PFSK-1 (cell line): ENCODE data around the gene PFDN1.

Experiments
- FOXP2 ChIP-seq: optimal IDR thresholded peaks from 2 replicates; pipeline ENCODE3; 2011; ENCODE audit warnings: borderline replicate concordance, control low read depth, inconsistent platforms; ENCODE audit not compliant: insufficient read depth; ENCODE audit errors: extremely low read length, extremely low read depth
- POLR2AphosphoS5 ChIP-seq: IDR thresholded peaks from 2 replicates; pipeline ENCODE4 v1.6.1; 2012; ENCODE audit warnings: low read depth, mild to moderate bottlenecking, control low read depth, low read length, moderate library complexity
- REST ChIP-seq, 2 experiments: IDR thresholded peaks; 2 replicates each; pipeline versions ENCODE4 v1.6.1 to v1.8.0; 2011 to 2012; ENCODE audit warnings: low read depth in 2 of 2, low read length in 2 of 2, control low read depth in 1 of 2, inconsistent platforms in 1 of 2, mild to moderate bottlenecking in 1 of 2, moderate library complexity in 1 of 2; ENCODE audit not compliant: insufficient read depth in 1 of 2
- SIN3A ChIP-seq: IDR thresholded peaks from 2 replicates; pipeline ENCODE4 v1.6.1; 2012; ENCODE audit warnings: mild to moderate bottlenecking, low read length, moderate library complexity, borderline replicate concordance; ENCODE audit not compliant: insufficient read depth
- TAF1 ChIP-seq: IDR thresholded peaks from 2 replicates; pipeline ENCODE4 v1.6.1; 2012; ENCODE audit warnings: low read length, control low read depth, borderline replicate concordance; ENCODE audit not compliant: insufficient read depth

PFDN1 gene

GRCh38 chr5:140236891-140237598 is 65.9 kb downstream of the PFDN1 start:
- TF ChIP-seq POLR2AphosphoS5 (no peak), FOXP2 (no peak), TAF1 (no peak), SIN3A (no peak)

GRCh38 chr5:140235791-140236551 is 66.9 kb downstream of the PFDN1 start:
- TF ChIP-seq TAF1 (no peak), REST (IDR thresholded peaks at IDR 0.05; ENCODE audit: insufficient read depth in 1 of 2, low read depth in 2 of 2, low read length in 2 of 2) (no peak), FOXP2 (no peak), POLR2AphosphoS5 (no peak), SIN3A (no peak)

- no peak for TF ChIP-seq SIN3A
- no peak for TF ChIP-seq TAF1
- no peak for TF ChIP-seq POLR2AphosphoS5
- no peak for TF ChIP-seq REST (IDR thresholded peaks at IDR 0.05; ENCODE audit: insufficient read depth in 1 of 2, low read depth in 2 of 2, low read length in 2 of 2)
- TF ChIP-seq FOXP2, result no peak
Observed at GRCh38 chr5:140234377-140234989, 68.4 kb downstream of the PFDN1 start.

GRCh38 chr5:140232731-140233130 is 70.2 kb downstream of the PFDN1 start:
- TF ChIP-seq POLR2AphosphoS5, result no peak
- no peak for TF ChIP-seq REST (IDR thresholded peaks at IDR 0.05; ENCODE audit: insufficient read depth in 1 of 2, low read depth in 2 of 2, low read length in 2 of 2)
- no peak for TF ChIP-seq FOXP2
- TF ChIP-seq TAF1, result no peak
- no peak for TF ChIP-seq SIN3A

- TF ChIP-seq SIN3A (no peak), REST (IDR thresholded peaks at IDR 0.05; ENCODE audit: insufficient read depth in 1 of 2, low read depth in 2 of 2, low read length in 2 of 2) (no peak), TAF1 (no peak), POLR2AphosphoS5 (no peak), FOXP2 (no peak)
Observed at GRCh38 chr5:140230373-140230772, 72.5 kb downstream of the PFDN1 start.
